Activated CD8-positive, alpha-beta memory T cell treated with anti-CD3 and anti-CD28 coated beads for 4 hours (primary cell): ENCODE measurements around the gene MTHFD2.
"Not testable (repeated sequence)": the region's sequence is repeated elsewhere in the genome, so short reads cannot be mapped to it uniquely, and the experiment has no call there.

Source experiments
- DNase-seq, 2 donors: peaks; one replicate each; pipeline ENCODE4 v3.0.0-alpha.2; 2020; ENCODE audit warnings: low read depth in 2 of 2

MTHFD2 gene

DNA sequence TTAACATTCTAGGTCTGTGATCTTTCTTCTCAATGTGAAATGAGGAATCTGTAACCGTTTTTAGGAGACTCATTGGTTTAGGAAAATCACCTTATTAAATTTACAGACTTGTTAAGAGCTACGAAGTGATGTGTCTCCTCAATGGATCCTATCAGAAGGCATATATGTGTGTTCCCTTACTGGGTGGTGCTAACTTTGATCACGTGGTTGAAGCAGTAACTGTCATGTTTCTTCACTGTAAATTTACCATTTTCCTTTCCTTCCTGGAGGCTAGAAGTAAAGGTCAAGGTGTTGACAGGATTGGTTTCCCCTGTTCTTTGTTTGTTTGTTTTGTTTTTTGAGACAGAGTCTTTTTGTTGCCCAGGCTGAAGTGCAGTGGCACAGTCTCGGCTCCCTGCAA, 1.4 kb upstream of the MTHFD2 start:
- DNase-seq: no peak

DNA sequence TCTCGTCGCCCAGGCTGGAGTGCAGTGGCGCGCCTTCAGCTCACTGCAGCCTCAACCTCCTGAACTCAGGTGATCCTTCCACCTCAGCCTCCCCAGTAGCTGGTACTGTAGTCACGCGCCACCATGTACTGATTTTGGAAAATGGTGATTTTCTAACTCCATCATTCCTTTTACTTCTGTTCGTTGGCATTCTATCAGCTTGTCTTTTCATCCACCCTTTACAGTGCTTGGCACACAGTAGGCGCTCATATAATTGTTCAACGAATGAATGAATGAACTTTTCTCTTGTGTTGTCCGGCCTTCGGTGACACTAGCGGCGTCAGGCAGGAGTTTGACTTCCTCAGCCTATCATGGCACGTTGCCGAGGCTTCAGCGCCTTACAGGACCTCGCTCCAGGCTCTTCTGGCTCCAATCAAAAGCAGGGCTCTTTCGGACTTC, 373 bp upstream of the MTHFD2 start:
- DNase-seq: no peak

GRCh38 chr2:74199275-74199701, 873 bp downstream of the MTHFD2 start:
- no peak for DNase-seq

DNA sequence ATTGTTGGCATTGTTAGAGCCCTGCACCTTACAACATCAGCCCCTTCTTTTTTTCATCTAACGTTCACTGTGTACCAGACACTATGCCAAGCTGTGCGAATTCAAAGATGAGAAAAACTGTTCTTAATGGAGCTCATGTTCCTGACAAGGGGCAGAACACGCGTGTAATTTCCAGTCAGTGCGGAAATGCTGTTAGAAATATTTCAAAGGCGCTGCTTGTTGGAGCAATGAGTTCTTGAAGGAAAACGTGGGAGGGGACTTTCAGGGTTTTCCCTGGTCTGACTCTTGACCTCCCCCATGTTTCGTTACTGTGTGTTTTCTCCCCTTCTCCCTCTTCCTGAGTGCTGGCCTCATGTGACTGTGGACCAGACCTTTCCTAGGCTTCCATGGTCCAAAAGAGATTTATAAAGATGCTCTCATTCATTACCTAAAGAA, 1.5 kb downstream of the MTHFD2 start:
- DNase-seq: no peak

DNA sequence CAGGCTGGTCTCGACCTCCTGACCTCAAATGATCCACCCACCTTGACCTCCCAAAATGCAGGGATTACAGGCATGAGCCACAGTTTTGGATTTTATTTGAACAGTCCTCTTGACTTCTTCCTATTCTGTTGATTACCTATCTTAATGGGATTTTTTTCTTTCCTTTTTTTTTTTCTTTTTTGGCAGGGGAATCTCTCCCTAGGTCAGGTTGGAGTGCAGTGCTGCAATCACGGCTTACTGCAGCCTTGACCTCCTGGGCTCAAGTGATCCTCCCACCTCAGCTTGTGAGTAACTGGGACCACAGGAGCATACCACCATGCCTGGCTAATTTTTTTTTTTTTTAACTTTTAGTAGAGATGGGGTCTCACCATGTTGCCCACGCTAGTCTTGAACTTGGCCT, 2.8 kb downstream of the MTHFD2 start:
- no peak for DNase-seq

DNA sequence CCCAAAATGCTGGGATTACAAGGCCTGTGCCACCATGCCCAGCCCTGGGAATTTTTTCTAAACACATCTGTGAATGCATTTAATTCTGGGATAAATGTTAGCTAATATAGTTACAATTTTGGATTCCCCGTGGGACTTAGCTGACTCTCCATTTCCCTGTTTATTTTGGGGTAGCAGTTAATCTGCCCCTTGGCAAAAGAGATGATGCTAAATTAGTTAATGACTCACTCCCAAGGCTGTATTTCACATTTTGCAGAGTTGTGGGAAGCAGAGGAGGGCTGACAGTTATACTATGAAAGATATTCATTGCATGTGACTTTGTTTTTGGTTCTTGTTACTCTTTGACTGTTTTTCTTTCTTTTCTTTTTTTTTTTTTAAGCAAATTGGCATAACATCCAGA, 3.2 kb downstream of the MTHFD2 start:
- no peak for DNase-seq

DNA sequence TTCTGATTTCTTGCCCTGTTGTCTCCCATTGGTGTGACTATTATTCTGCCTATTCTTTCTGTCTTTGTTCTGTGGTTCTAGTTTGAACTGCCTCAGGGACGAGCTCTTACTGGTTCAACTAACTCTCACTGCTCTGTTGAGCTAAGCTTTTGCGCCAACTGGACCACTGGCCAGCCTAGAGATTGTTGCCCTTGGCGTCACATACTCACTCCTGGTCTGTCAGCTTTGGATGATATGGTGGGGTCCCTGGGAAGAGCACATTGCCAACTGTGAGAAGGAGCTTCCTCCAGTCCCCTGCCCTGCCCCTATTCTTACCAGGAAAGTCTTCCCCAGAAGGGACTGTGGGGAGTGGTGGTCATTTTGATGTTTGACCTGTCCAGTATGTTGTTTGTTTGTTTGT, 6.0 kb downstream of the MTHFD2 start:
- no peak for DNase-seq

- no peak for DNase-seq
These were observed 6.7 kb downstream of the MTHFD2 start for GRCh38 chr2:74205113-74205512.

- no peak for DNase-seq
These were observed 7.2 kb downstream of the MTHFD2 start for GRCh38 chr2:74205596-74205995.

- no peak for DNase-seq
These were observed 7.8 kb downstream of the MTHFD2 start for GRCh38 chr2:74206180-74206688.

- DNase-seq: no peak
These were observed 14.4 kb downstream of the MTHFD2 start for GRCh38 chr2:74212702-74213410.

- DNase-seq: not testable (repeated sequence)
These were observed 17.4 kb downstream of the MTHFD2 start for GRCh38 chr2:74215771-74216170.

DNA sequence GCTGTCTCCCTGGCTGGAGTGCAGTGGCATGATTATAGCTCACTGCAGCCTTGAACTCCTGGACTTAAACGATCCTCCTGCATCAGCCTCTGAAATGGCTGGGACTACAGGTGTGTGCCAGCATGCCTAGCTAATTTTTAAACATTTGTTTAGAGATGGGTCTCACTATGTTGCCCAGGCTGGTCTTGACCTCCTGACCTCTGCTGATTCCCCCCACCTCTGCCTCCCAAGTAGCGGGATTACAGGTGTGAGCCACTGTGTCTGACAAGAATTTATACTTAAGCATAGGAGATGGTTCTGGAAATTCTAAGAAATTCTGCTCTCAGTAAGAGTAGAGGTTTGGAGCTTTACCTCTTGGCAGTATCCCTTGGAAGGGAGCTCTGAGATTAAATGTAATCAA, 18.2 kb downstream of the MTHFD2 start:
- DNase-seq: no peak

DNA sequence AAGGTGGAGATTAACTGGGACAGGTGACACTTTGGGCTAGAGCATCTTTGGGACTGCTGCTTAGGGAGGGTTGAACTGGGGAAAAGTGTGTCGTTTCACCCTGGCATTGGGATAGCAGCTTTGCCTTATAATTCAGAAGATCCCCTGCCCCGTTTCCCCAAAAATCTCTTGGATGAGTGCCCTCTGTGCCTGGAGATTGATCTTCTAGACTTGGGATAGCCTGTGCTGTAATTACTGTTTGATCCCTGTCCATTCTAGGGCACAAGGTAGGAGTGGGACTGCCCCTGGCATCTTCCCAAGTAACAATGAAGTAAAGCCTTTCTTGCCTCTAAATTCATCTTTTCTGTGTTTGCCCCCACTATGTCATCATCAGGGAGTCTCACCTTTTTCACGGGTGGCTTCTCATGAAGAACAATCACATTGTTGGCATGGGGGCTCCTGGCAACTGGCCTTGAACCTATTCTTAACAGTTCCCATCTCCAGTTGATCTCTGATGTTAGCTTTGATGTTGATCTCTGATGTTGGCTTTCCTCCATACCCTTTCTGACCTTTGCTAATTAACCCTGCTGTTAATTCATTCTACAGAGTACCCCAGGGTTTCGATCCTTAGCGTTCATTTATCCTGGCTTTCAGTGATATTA, 21.6 kb downstream of the MTHFD2 start:
- DNase-seq: no peak

DNA sequence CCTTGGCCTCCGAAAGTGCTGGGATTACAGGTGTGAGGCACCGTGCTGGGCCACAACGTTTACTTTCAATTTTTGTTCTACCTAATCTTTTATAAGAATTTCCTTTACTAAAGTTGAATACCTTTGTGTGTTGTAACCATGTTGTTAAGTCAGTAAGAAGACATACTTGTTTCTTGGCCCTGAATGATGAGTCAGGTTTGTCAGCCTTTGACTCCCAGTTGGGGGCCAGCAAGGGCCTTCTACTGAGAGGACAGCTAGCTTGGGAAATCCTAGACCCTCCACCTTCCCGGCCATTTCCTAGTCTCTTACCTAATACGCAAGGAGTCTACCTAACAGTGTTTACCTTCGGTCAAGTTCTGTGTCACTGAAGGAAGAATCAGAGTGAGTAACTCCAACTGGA, 22.7 kb downstream of the MTHFD2 start:
- DNase-seq: no peak

DNA sequence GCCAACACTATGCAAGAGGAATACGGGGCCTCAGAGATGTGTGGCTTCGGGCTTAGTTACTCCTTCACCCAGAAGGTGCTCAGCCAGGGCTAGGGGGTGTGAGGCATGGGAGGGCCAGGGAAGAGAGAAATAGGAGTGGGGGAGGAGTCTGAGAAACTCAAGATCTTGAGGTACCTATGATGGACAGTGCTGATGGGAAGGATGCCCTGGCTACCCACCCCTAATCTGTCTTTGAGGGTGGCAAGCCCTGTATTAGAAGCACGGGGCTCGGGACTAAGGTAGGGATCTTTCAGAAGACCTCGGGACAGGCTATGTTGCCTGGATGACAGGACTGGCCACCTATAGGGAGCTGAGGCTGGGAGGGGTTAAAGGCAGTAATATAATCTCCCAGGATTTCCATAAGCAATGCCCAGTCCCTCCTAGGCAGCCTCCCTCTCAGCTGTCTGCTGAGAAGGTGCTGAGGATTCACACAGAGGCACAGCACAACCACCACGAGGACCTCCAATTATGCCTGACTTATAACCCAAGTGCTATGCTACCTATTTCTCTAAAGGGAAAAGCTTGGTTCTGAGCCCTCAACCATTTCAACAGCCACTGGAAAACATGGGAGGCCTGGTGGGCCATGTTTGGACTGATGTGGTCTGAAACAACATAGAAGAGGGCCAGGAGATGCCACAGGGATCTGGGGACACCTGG, 23.3 kb downstream of the MTHFD2 start:
- no peak for DNase-seq

DNA sequence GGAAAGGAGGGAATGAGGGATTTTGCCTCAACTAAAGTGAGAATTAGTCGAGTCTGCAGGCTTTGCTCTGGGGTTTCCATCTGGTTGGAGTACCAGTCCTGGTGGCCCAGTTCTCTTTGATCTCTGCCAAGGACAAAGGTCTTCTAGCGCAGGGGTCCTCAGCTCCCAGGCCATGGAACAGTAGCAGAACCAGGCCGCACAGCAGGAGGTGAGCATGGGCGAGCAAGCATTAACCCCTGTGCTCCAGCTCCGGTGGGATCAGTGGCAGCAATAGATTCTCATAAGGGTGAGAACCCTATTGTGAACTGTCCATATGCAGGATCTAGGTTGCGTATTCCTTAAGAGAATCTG, 23.9 kb downstream of the MTHFD2 start:
- no peak for DNase-seq

DNA sequence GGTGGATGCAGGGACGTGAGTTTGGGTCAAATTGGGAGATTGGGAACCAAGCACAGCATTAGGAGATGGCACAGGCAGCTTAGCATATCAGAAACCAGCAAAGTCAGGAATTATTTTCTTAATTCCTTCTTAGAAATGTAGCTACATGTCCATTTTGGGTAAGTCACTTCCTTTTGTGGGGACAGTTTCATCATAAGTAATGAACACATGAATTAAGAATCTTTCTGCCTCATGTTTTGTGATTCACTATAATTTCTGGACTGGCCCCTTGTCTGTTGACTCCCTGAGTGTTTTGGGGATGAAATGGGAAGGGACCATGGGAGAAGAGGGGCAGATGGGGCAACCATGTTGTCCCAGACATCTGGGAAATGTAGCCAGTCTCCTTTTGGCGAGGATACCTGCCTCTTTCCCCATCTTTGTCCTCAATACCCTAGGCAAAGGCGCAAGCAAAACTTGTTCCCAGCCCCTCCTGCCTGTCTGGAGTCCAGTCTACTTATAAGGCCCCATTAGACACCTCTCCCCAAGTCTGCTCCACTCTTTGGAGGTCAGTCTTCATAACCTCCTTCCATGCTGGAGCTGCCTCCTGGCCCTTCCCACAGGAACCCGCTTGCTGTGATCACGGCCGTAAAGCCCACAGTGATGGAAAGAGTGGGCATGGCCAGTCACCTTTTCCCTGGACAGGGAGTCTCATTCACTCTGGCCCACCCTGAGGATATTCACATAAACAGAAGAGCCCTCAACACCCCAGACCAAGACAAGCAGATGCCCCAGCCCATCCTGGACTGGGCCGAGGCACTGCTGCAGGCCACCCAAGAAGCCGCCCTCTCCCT, 25.7 kb downstream of the MTHFD2 start:
- no peak for DNase-seq

DNA sequence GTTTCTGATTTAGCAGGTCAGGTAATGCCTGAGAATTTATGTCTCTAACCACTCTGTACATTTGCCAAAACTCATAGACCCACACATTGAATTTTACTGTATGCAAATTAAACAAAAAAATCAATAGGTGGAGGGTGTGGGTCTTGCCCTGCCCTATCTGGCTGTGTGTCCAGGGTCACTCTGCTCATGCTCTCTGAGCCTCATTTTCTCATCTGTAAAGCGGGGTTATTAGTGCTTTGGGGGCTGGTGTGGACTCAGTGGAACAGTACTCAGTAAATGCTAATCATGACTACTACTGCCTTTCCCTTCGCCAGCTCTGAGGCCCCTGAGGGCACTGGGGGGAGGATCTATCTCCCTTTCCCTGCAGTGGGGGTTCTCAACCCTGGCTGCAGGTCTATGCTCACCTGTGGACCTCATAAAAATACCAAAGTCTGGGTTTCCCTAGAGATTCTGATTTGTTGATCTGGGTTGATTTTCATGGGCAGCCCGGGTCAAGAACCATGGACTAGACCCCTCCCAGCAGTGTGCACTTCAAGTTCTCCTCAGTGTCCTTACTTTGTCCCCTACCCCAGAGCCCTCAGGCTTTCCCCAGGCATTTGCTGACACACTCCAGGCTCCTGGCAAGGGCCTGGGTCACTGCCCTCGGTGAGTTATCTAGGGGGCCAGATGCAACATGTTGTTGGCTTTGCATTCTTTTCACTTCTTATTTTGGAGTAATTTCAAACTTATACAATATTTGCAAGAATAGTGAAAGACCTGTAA, 27.5 kb downstream of the MTHFD2 start:
- no peak for DNase-seq

DNA sequence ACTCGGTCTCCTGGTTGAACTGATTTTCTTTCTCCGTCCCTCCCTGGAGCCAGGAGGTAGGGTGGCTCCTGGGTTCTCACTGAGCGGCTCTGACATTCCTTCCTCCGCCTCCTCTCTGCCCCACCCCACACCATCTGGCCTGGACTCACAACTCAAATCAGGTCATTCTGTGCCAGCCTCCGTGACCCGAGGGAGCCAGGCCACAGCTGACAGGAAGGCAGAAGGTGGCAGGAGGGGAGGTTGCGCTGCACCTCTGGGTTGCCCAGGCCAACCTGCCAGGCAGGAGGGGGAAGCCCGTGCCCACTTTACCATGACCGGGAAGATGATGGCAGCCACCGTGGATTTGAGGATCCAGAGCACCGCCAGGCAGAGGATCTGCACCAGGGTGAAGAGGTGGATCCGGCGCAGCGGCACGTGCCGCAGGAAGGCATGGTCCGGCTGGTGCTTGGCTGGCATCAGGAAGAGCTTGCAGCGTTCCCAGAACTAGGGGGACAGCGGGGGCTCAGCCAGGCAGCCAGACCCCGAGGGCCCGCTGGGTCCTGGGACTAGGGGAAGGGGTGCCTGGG, 28.3 kb downstream of the MTHFD2 start:
- no peak for DNase-seq

GRCh38 chr2:74227646-74228045, 29.2 kb downstream of the MTHFD2 start:
- DNase-seq: no peak
